Stimulated activated CD8-positive, alpha-beta memory T cell treated with anti-CD3 and anti-CD28 coated beads, Interleukin-12 subunit alpha, Interleukin-12 subunit beta, amount 100 ng/mL, for 24 hours (primary cell): ENCODE data around the gene TEK.
"Not testable (repeated sequence)": the region's sequence is repeated elsewhere in the genome, so short reads cannot be mapped to it uniquely, and the experiment has no call there.

ENCODE experiments used
- DNase-seq: peaks from one replicate; pipeline ENCODE4 v3.0.0-alpha.2; 2020; ENCODE audit errors: extremely low read depth

TEK gene

DNA sequence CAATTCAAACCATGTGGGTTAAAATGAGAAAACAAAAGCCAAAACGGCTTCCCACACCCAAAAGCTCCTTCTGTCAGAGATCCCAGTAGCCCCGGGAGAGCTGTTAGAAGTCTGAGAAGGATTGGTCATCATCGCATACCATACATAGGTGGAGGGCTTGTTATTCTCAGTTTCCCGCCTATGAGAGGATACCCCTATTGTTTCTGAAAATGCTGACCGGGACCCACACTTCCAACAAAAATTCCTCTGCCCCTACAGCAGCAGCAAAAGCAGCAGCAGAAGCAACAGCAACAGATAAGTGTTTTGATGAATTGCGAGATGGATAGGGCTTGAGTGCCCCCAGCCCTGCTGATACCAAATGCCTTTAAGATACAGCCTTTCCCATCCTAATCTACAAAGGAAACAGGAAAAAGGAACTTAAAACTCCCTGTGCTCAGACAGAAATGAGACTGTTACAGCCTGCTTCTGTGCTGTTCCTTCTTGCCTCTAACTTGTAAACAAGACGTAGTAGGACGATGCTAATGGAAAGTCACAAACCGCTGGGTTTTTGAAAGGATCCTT, at the start of gene TEK:
TSS of gene TEK (plus strand) at position 245 of the 561 bp plus-strand sequence. CDS start 366 bp downstream, outside the sequence.
- no peak for DNase-seq

DNA sequence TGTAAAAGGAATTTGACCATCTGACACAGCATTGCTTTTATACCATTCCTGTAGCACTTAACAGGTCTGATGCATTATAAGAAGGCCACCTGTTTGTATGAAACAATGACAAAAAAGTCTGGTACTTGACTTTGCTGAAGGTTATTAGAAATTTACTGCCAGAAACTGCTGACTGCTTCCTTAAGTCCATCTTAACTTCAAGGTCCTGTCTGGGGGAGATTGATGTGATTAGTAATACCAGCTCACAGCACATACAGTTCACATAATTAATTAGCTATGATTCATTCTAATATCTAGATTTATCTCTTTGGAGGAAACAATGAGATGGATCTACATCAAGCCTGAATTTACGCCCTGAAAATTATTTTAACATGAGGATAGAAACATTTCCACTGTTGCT, 49.6 kb upstream of the TEK start:
- no peak for DNase-seq

DNA sequence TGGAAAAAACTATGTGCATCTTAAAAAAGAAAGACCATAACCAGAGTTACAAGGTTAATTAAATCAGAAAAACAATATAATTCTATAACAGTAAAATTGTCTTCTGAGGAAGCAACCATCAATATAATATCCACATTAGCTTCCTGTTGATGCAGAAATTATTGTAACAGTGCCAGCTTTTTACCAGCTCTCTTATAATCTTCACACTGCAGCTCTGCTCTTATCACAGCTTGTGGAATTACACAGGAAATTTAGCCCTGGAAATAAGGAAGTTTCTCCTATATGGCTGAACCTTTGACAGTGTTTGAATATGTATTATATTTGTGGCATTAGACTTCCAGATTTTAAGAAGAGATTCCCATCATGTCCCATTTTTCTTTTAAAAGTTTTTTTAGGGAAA, 49.1 kb upstream of the TEK start:
- no peak for DNase-seq

DNA sequence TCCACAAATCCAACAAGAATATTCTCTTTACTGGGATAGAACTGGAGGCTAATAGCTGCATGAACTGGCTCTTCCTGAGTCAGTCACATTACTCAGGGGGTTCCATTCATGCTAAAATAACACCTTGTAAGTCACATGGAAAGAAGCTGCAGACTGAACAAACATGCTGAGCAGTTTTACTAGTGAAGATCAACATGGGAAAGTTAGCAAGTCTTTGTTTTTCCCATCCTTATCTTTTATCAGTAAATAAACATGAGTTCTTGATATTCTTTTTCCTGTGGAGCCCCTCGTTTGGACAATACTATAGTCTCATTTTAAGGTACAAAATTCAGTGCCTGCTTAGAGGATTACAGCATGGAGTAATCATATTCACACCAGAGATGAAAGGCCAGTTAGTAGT, 43.7 kb upstream of the TEK start:
- DNase-seq, result no peak

GRCh38 chr9:27073841-27074728, 34.9 kb upstream of the TEK start:
- no peak for DNase-seq

DNA sequence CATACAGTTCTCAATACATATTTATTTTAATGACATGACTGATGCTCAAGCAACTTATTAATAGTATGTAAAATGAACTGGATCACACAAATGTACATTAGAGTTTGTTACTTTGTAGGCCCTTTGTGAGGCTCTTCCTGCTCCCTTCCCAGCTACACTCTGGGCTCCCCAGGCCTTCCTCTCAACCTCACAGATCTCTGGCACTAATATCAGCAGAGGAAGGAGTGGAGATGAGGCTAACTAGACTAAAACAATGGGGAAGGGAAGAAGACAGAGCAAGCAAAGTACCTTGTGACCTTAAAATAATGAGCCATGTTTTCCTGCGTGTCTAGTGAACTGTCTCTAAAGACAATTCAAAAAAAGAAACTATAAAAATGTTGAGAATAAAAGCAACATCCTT, 30.3 kb upstream of the TEK start:
- no peak for DNase-seq

GRCh38 chr9:27085456-27085855, 23.6 kb upstream of the TEK start:
- DNase-seq, result no peak

DNA sequence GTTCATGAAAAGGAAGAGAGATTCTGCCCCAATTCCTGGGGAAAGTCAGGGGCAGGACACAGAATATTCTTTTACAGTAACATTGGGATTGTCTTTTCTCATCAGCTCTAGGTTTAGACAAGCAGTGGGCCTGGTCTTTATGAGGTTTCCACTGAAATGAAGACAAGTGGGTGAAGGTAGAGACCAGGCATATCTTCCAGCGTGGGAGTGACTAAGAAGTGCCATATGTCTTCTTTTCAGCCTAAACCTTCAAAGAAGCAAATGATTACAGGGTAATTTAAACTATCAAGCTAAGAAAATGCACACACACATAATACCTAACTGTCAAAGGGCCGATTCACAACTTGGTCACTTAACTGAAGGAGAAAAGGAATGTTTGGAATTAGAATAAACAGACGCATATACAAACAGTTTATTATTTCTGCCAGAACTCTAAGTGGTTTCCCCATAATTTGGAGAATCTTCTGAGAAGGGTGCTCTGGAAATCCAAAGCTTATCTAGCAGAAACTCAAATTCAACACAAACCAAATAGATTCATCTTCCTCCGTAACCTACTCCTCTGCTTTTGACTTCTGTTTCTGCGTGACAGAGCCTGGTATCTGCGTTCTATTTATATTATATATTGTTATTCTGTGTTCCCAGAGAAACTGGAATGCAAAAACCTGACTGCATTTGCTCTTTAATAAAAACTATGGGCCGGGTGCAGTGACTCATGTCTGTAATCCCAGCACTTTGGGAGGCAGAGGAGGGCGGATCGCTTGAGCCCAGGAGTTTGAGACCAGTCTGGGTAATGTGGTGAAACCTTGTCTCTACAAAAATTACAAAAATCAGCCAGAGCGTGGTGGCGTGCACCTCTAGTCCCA, 22.0 kb upstream of the TEK start:
- DNase-seq, result no peak

DNA sequence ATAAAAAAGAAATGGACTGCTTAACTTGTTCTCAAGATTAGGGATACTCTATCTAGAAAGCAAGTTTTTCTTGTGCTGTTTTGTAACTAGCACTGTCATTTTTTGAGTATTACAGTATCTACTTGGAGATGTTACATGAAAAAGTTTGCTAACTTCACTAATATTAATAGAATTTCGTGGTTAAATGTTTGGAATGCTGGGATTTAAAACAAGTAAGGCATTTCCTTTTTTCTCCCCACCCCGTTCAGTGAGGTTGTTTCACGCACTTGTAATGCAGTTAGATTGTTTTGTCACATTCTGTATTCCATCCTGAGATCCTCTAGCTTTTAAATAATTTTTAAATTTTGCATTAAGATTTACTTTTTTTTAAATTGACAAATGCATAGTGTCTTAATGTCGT, 20.0 kb upstream of the TEK start:
- DNase-seq, result no peak

GRCh38 chr9:27089706-27090105, 19.3 kb upstream of the TEK start:
- DNase-seq, result no peak

DNA sequence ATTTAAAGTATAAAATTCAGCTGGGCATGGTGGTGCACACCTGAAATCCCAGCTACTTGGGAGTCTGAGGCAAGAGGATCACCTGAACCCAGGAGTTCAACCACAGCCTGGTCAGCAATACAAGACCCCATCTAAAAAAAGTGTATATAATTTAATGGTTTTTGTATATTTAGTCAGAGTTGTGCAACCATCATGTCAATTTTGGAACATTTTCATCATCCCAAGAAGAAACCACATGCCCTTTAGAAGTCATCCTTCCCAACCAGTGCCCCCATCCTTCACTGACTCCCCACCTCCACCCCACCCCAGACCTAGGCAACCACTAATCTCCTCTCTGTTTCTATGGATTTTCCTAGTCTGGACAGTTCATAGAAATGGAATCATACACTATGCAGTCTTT, 18.8 kb upstream of the TEK start:
- DNase-seq, result no peak

GRCh38 chr9:27090711-27091110, 18.3 kb upstream of the TEK start:
- no peak for DNase-seq

DNA sequence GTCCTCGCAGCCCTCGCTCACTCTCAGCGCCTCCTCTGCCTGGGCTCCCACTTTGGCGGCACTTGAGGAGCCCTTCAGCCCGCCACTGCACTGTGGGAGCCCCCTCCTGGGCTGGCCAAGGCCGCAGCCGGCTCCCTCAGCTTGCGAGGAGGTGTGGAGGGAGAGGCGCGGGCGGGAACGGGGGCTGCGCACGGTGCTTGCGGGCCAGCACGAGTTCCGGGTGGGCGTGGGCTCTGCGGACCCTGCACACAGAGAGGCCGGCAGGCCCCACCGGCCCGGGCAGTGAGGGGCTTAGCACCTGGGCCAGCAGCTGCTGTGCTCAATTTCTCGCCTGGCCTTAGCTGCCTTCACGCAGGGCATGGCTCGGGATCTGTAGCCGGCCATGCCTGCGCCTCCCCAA, 16.5 kb upstream of the TEK start:
- not testable (repeated sequence) for DNase-seq

GRCh38 chr9:27093384-27094067, 15.5 kb upstream of the TEK start:
- not testable (repeated sequence) for DNase-seq

DNA sequence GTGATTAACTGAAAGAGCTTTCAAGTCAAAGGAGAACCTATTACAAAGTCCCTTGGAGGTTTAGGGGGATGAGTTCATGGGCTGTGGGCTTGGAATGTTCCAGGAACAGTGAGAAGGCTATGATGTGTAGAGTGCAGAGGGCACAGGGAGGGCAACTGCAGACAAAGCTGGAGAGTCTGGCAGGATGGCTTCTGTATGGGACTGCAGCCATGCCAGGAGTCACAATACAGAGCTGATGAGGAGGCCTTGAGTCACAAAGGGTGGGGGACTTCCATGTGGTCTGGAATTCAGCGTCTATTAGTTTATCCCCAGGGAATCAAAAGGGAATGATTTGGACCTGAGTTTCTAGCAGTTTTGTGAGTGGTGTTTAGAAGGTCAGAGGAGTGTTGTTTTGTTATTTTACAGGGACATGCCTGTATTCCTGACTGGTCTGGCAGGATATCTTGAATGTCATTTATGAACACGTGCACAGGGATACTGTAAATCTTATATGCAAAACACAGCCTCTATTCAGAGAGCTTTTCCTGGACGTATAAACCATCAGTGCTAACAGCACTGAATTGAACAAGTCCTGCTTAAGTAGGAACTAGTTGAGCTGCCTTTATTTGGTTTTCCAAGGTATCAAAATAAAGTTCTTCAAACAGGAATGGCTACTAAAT, 14.3 kb upstream of the TEK start:
- no peak for DNase-seq

DNA sequence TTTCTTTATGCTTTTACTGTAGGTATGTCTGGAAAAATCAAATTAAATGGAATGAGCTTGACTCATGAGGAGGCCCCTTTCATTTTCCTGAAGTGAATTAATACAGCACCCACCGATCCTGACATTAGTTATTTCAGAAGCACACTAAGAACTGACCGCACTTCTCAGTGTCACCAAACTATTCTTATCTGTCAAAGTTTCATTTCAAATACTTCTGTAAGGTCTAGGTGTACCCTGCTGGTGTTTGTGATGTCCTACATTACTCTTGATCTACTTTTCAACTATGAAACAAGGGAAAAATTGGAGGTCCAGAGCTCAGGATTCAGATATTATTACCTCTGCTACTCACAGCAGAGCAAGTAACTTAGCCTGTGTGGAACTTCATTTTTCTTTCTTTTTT, 1.8 kb upstream of the TEK start:
- DNase-seq, result no peak

- DNase-seq, result no peak
Observed at GRCh38 chr9:27109621-27110020, 596 bp downstream of the TEK start.

DNA sequence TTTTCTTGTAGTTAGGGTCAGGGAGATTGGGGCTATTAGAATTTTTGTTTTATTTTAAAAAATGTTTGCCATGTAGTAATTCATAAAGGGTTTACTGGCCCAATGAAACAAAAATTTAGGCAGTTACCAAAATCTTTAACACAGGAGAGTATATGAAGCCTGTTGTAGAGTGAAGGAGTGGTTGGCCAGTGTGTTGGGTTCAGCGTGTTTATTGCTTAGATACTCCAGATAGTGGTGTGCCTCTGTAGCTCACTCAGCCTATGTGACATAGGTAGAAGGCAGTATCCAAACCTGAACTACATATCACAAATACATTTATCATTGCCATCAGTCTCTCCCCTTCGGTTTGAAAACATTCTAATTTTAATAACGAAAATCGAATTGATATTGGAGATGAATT, 1.2 kb downstream of the TEK start:
- no peak for DNase-seq

- no peak for DNase-seq
Observed at GRCh38 chr9:27112235-27112634, 3.2 kb downstream of the TEK start.

GRCh38 chr9:27117489-27118135, 8.6 kb downstream of the TEK start:
- no peak for DNase-seq

DNA sequence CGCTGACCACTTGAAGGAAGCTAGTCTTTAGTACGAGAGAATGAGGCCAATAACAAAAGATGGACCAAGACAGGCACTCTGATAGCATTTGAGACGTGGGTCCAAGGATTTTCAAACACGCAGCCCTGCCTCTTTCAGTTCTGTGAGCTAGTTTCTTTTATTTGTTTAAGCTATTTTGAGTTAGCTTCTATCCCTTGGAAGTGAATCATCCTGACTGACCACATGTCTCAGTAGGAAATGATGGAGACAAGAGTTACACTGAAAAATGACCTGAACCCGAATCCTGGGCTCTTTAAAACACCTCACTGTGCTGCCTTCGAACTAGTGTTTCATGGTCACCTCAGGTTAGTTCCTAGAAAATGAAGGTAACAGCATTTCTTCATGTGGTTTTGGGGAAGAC, 9.9 kb downstream of the TEK start:
- DNase-seq, result no peak
